ENCODE data around the gene C4BPB. TPM values are rescaled to one million over a fixed set of nuclear protein-coding genes. Genes with fewer than 3 reads are reported as not detected.

The C4BPB gene
- total RNA-seq, 1 donor from 2014 or later, result 1.8 TPM

DNA sequence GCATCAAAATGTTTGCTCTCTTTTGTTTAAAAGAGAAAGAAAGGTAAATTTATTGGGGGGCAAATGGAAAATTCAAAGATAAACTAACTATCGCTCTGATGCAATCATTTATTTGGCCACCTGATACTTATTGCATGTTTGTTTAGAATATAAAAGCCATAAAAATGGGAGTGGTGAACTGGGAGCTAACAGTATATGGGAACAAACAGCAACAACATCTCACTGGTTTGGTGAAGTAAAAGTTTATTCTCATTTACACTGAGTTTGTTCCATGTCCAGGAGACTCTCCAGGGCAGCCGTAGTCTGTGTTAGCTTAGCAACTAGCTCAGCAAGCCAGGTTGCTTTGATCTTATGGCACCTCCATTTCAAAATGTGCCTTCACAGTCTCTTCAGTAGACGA, 35.7 kb downstream of the C4BPB start:
- ATAC-seq (no peak), DNase-seq (ENCODE audit: low spot score) (no peak)
- intact Hi-C loops (cut with DNase I), result no loop called here

DNA sequence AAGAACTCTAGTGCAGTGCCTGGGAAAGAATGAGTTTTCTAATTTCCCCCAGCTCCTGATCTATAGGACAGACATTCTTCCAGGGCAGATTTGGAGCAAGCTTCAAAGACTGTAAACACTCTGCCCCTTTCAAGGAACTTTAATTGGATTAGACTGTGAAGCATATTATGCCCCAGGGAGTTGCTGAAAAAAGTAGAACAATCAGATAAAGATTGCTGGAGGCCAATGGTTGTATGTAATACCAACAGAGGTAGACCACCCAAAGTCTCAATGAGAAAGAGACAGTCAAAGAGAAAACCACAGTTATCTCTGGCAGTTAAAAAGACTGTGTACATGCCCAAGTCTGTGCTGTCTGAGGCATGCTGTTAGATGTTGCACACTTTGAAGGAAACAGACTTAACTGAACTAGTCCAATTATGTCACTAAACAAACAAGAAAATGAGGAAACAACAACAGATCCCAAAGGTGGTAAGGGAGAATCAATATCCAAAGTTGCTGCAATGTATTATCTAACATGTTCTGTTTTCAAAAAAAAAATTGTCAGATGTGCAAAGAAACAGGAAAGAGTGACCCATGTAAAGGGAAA, 39.8 kb downstream of the C4BPB start:
- intact Hi-C loops (cut with DNase I), result no loop called here
- DNase-seq (ENCODE audit: low spot score) (no peak), ATAC-seq (no peak)

GRCh38 chr1:207129053-207129452, 40.4 kb downstream of the C4BPB start:
- intact Hi-C loops (cut with DNase I), result no loop called here
- DNase-seq (ENCODE audit: low spot score), result no peak
- ATAC-seq, result no peak

GRCh38 chr1:207130252-207131036, 41.8 kb downstream of the C4BPB start:
- intact Hi-C loops (cut with DNase I), result no loop called here
- DNase-seq (ENCODE audit: low spot score), result no peak
- ATAC-seq, result no peak

DNA sequence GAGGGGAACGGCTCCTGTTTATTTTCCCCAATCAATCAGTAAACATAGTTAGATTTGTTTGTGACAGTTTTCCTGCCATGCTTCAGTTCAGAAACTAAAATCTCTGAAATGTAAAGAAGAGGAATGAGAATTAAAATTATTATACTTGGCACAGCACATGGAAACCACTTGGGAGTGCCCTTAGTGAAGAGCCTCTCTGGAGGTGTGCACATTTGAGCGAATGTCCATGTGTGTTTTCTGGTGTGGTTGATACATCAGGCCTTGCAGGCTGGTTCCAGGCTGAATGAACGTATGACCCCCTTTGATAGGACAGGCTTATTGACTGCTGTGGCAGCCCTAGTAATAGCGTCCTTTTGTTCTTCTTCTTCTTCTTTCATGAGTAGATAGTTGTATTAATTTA, 42.5 kb downstream of the C4BPB start:
- ATAC-seq (no peak), DNase-seq (ENCODE audit: low spot score) (no peak)
- intact Hi-C loops (cut with DNase I), result no loop called here

- intact Hi-C loops (cut with DNase I), result no loop called here
- DNase-seq (ENCODE audit: low spot score) (no peak), ATAC-seq (no peak)
Observed at GRCh38 chr1:207134581-207134980, 45.9 kb downstream of the C4BPB start.

DNA sequence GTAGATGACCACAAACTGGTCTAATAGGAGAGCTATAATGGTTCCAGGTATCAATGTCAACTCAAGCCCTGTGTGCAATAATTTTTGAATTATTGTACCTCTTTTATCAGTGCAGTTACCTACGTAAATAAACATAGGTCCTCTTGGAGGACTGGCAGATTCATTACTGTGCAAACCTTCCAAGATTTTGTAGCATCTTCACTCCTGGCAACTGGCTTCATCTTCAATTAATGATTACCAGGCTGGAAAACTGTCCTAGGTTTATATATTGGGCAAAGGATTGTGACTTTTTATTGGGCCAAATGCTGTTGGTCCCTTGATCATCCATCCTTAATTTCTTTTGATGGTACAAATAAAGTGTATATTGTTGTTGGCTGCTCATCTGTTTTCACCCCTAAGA, 51.0 kb downstream of the C4BPB start:
- DNase-seq (ENCODE audit: low spot score) (no peak), ATAC-seq (no peak)
- intact Hi-C loops (cut with DNase I), result no loop called here

DNA sequence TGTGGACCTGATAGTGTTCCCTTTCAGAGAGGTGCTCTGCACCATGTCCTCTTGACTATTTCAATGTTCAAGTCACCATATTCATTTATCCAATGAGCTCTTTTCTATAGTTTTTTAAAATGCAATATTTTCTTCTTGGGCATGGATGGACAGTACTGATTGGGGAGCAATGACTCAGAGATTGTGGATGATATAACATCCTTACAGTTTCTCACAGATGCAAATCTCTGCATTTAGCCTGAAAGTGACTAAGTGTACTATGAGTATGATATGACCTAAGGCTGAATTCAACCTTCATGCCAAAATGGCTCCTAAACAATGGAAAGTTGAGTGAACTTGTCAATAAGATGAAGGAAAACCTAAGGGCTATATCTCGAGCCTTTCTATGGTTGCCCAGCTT, 51.9 kb downstream of the C4BPB start:
- DNase-seq (ENCODE audit: low spot score) (no peak), ATAC-seq (no peak)
- intact Hi-C loops (cut with DNase I), result no loop called here

GRCh38 chr1:207145401-207146058, 56.9 kb downstream of the C4BPB start:
- intact Hi-C loops (cut with DNase I), result no loop called here
- no peak for ATAC-seq

More at GRCh38 chr1:207145401-207146058, 56.9 kb downstream of the C4BPB start:
- DNase-seq (ENCODE audit: low spot score), result no peak

Other genes starting within 250 kb of the C4BPB start
- not detected for gene IL20, start 223.2 kb upstream of the C4BPB start, total RNA-seq
- gene IL24, start 191.4 kb upstream of the C4BPB start, total RNA-seq, result not detected
- gene FCMR, start 166.9 kb upstream of the C4BPB start, total RNA-seq, result 5.0 TPM
- 0.49 TPM for gene PIGR, start 142.4 kb upstream of the C4BPB start, total RNA-seq
- not detected for gene FCAMR, start 118.4 kb upstream of the C4BPB start, total RNA-seq
- gene C1orf116, start 56.1 kb upstream of the C4BPB start, total RNA-seq, result 0.49 TPM
- gene YOD1, start 37.7 kb upstream of the C4BPB start, total RNA-seq, result 15.3 TPM
- gene PFKFB2, start 35.6 kb upstream of the C4BPB start, total RNA-seq, result 16.7 TPM
- 0.27 TPM for gene C4BPA, start 15.4 kb downstream of the C4BPB start, total RNA-seq
- gene CD55, start 232.8 kb downstream of the C4BPB start, total RNA-seq, result 152 TPM